Astrocyte of the cerebellum (primary cell): ENCODE measurements around the gene THOC5.

Experiments
- DNase-seq: peaks from one replicate; pipeline ENCODE4 v3.0.0-alpha.2; 2011; ENCODE audit warnings: low read depth
- H3K4me3 ChIP-seq: 2 replicates; pipeline ENCODE4 v1.5.1; 2011; ENCODE audit warnings: mild to moderate bottlenecking, low read depth, low read length, moderate library complexity
- in situ Hi-C: cut with HindIII; loops from 2 replicates; pipeline ENCODE4 v1.10.0; 2017; ENCODE audit warnings: low sequenced_read_pairs
- TF ChIP-seq, protein P1 (sequence below): IDR thresholded peaks from 2 replicates; pipeline ENCODE4 v1.5.1; 2012; ENCODE audit warnings: low read length, low read depth, moderate library complexity, mild to moderate bottlenecking; ENCODE audit errors: missing control alignments

The THOC5 gene

GRCh38 chr22:29521526-29521925, 32.0 kb downstream of the THOC5 start:
- H3K4me3 ChIP-seq, result no peak overlapping the region
- TF ChIP-seq, protein P1, sequence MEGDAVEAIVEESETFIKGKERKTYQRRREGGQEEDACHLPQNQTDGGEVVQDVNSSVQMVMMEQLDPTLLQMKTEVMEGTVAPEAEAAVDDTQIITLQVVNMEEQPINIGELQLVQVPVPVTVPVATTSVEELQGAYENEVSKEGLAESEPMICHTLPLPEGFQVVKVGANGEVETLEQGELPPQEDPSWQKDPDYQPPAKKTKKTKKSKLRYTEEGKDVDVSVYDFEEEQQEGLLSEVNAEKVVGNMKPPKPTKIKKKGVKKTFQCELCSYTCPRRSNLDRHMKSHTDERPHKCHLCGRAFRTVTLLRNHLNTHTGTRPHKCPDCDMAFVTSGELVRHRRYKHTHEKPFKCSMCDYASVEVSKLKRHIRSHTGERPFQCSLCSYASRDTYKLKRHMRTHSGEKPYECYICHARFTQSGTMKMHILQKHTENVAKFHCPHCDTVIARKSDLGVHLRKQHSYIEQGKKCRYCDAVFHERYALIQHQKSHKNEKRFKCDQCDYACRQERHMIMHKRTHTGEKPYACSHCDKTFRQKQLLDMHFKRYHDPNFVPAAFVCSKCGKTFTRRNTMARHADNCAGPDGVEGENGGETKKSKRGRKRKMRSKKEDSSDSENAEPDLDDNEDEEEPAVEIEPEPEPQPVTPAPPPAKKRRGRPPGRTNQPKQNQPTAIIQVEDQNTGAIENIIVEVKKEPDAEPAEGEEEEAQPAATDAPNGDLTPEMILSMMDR, result no peak
- in situ Hi-C loops, result no loop called here
- no peak for DNase-seq

GRCh38 chr22:29520851-29521250, 32.7 kb downstream of the THOC5 start:
- TF ChIP-seq, protein P1, result no peak
- H3K4me3 ChIP-seq, result no peak overlapping the region
- in situ Hi-C loops, result no loop called here
- peak; percentile 26 for DNase-seq

GRCh38 chr22:29519996-29520395, 33.6 kb downstream of the THOC5 start:
- TF ChIP-seq, protein P1, result no peak
- no peak overlapping the region for H3K4me3 ChIP-seq
- in situ Hi-C loops, result no loop called here
- no peak for DNase-seq

GRCh38 chr22:29518427-29518826, 35.1 kb downstream of the THOC5 start:
- in situ Hi-C loops, result no loop called here
- TF ChIP-seq, protein P1, result no peak
- H3K4me3 ChIP-seq, result no peak overlapping the region
- no peak for DNase-seq

DNA sequence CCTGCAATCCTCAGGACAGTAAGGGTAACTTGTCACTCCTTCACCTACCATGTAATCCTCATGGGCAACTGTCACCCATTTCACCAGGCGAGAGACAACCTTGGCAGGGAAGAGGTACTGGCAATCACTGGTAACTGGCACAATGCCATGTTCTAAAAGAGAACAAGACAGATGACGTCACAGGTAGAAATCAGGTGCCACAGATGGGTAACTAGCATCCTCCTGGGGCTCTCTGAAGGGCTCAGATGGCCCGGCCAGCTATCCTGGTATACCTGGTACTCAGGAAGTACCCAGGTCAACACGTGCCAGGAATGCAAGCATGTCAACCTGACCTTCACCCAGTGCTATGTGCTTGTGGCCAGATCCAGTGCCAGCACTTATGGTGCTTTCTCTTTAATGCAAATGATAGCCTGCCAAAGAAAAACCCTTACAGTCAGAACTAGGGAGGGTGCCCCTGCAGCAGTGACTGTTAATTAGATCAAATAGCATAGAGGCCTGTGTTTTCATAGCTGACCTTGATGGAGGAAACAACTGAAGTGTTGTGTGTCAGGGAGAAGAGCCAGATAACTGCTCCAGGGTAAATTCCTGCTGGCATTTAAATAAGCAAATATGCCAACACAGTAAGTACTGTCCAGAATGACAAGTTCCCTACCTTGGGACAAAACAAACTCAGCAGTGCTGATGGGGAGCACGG, 36.2 kb downstream of the THOC5 start:
- in situ Hi-C loops, result no loop called here
- H3K4me3 ChIP-seq, result no peak overlapping the region
- DNase-seq, result no peak
- TF ChIP-seq, protein P1, result no peak

DNA sequence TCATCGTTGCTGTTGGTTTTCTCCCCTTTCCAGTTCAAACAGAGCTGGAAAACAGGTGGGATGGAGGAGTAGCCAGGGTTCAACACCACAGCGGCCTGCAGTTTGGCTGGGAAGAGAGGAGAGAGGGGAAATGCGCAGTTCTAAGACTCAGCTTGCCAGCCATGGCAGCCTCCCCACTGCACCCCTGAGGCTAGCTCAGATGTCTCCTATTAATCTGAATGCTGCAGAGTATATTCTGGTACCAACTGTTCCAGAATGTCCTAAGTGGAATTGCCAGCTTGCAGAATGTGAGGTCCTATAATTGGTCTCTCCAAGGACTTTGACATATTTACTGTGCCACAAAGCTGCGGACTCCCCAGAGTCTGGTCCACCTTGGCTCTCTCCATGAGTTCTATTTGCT, 41.5 kb downstream of the THOC5 start:
- no peak overlapping the region for H3K4me3 ChIP-seq
- no peak for DNase-seq
- TF ChIP-seq, protein P1, result no peak
- in situ Hi-C loops, result no loop called here
